Regular cardiac myocyte (primary cell): Measurements from ENCODE around the gene CRX. TPM values are rescaled to one million over a fixed set of nuclear protein-coding genes. Genes with fewer than 3 reads are reported as not detected.

Experiments used
- total RNA-seq: library from RNA; depleted of rRNA; stranded (reverse); fragments of >200 nt; gene quantifications from 2 replicates; pipeline ENCODE4 v1.2.3, GENCODE V29; 2014

The CRX gene
- not detected in 2 replicates for total RNA-seq

GRCh38 chr19:47821460-47822020 is at the start of gene CRX:
Gene CRX (plus strand): TSS chr19:47821937. CDS start chr19:47834444, 12,507 bp downstream.

GRCh38 chr19:47778049-47778953 is 43.4 kb upstream of the CRX start, which contains the start of gene SELENOW:
Gene SELENOW (plus strand): TSS chr19:47778703. CDS start chr19:47778786, 83 bp downstream.

GRCh38 chr19:47804451-47804850 is 17.3 kb upstream of the CRX start, which contains the start of gene TPRX1:
Gene TPRX1 (minus strand): TSS chr19:47804551. CDS start chr19:47804539, 12 bp downstream.

GRCh38 chr19:47858646-47859285 is 37.0 kb downstream of the CRX start, which contains the start of gene TPRX2:
Gene TPRX2 (plus strand): TSS chr19:47859235. CDS start chr19:47859247, 12 bp downstream.

GRCh38 chr19:47886010-47886559 is 64.3 kb downstream of the CRX start, which contains the start of gene SULT2A1:
Gene SULT2A1 (minus strand): TSS chr19:47886315. CDS start chr19:47886257, 58 bp downstream.

Other genes with a start within 250 kb of the CRX start
- under 0.01 and 0.85 TPM in 2 replicates for gene ZNF541, start 248.8 kb upstream of the CRX start, total RNA-seq
- gene BICRA, start 212.8 kb upstream of the CRX start, total RNA-seq, result 2.0 and 3.1 TPM in 2 replicates
- gene EHD2, start 108.5 kb upstream of the CRX start, total RNA-seq, result 110 and 113 TPM in 2 replicates
- gene NOP53, start 76.4 kb upstream of the CRX start, total RNA-seq, result 48.5 and 98.0 TPM in 2 replicates
- gene SELENOW, start 43.2 kb upstream of the CRX start, total RNA-seq, result 246 and 264 TPM in 2 replicates
- gene TPRX1, start 17.4 kb upstream of the CRX start, total RNA-seq, result not detected in 2 replicates
- gene TPRX2, start 37.3 kb downstream of the CRX start, total RNA-seq, result not detected in 2 replicates
- not detected in 2 replicates for gene SULT2A1, start 64.4 kb downstream of the CRX start, total RNA-seq
- gene BSPH1, start 170.2 kb downstream of the CRX start, total RNA-seq, result not detected in 2 replicates
- gene ELSPBP1, start 172.7 kb downstream of the CRX start, total RNA-seq, result not detected in 2 replicates
- not detected in 2 replicates for gene CABP5, start 222.1 kb downstream of the CRX start, total RNA-seq